H54 (cell line): Measurements from ENCODE around the gene TCTN3.

Source experiments
- DNase-seq: peaks from one replicate; pipeline ENCODE4 v3.0.0; 2011; ENCODE audit warnings: low spot score, mixed read lengths; ENCODE audit not compliant: insufficient read length
- FAIRE-seq: peaks from 3 replicates; lab custom pipeline; 2011; peaks lifted over from hg19 to GRCh38; lab: Jason Lieb, UNC
- POLR2A ChIP-seq: IDR thresholded peaks from 2 replicates; pipeline ENCODE4 v1.6.1; 2011; ENCODE audit warnings: low read depth, mild to moderate bottlenecking, low read length

Gene TCTN3

DNA sequence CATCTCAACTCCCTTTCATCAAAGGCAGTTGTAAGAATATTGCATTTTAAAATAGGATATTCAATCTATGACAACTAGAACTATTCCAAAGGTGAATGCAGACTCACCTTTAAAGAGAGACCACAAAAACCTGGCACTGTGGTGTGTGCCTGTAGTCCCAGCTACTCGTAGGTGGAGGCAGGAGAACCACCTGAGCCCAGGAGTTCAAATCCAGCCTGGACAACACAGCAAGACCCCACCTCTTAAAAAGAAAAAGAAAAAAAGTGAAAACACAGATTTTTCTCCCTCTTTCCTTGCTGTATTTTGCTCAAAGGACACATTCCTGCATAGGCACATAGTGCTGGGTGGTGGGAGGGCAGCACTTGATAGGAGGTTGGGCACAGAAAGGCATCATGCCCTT lies 36.5 kb downstream of the TCTN3 start:
- DNase-seq = no peak
- FAIRE-seq = no peak
- TF ChIP-seq POLR2A = no peak

DNA sequence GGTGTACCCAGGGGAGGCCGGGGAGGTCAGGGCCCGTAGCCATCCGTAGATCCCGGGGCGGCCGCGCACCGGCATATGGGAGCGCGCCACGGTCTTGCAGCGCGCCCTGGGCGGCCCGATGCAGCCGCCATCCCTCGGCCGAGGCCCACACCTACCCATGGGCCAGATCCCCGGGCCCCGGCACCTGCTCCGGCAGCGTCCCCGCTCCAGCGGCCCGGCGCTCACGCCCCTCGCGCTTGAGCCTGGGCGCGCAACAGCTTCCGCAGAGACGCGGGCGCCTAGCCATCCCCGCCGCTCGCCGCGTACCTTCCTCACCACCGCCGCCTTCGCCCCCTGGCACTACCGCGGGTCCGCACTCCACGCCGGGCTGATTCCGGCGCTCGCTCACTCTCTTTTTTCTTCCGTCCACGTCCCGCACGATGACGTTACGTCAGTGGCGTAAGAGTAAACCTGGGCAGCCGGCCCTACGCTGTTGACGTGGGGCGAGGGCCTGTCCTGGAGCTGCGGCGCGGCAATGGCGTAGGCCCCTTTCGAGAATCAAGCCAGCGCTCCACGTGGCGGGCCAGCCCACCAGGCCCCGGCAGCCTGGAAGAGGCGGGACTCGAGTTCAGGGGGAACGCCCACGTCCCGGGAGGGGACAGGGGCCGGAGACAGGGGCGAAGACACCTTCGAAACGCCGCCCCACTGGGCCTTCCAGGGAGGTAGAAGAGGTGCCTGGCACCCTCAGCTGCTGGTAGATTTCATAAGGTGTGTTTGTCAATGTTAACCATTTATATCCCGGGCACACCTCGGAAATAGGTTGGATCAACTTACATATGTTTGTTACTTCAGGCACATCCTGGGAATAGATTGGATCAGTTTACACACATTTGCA lies 37.2 kb downstream of the TCTN3 start, which contains the start of gene ALDH18A1:
Gene ALDH18A1, minus strand, starts transcription at position 421 of the 874 bp plus-strand sequence. CDS start 3,334 bp downstream, outside the sequence.
- DNase-seq = peak; percentile 93
- FAIRE-seq = peak; percentile 48
- peak; percentile 93 for TF ChIP-seq POLR2A

DNA sequence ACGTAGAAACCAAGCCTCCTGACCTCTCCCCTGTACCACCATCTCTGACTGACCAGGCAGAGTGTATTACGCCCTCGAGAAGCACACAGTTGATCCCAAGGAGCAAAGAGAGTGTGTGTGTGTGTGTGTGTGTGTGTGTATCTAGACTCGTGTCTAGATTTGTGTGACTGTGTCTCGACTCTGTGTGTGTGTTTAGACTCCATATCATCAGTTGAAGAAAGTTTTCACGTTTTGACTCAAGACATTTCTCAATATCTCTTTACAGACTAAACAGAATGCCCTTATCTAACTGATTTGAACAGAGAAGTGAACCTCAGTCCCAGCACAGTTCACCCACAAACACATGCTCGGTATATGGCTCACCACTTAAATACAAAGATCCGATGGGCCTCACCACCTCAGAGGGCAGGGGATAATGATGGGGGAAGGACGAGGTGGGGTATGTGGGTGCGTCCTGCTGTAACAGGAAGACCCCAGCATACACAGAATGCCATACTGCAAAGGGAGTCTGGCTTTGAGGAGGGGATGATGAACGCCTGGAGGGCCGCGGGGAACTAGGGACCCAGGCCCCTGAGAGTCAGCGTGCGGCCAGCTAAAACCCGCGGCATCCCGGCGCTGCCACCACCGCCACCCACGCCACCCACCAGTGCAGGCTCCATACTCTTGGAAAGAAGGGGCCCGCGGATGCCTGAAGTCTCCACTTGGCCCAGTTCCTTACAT lies 38.0 kb downstream of the TCTN3 start:
- FAIRE-seq (no peak), DNase-seq (peak; percentile 8)
- no peak for TF ChIP-seq POLR2A

DNA sequence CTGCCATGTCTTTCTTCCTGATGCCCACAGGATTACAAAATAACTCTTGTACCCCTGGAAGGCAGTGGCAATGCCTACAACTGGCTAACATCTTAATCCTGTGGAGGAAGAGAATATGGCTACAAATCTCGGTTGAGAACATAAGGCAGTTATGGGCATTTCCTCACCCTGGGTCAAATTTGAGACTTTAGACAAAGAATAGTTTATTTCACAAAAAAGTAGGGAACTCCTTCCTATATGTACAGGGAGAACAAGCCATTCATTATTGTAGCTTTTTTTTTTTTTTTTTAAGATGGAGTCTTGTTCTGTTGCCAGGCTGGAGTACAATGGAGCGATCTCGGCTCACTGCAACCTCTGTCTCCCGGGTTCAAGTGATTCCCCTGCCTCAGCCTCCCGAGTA lies 39.8 kb downstream of the TCTN3 start:
- no peak for TF ChIP-seq POLR2A
- DNase-seq = no peak
- no peak for FAIRE-seq

DNA sequence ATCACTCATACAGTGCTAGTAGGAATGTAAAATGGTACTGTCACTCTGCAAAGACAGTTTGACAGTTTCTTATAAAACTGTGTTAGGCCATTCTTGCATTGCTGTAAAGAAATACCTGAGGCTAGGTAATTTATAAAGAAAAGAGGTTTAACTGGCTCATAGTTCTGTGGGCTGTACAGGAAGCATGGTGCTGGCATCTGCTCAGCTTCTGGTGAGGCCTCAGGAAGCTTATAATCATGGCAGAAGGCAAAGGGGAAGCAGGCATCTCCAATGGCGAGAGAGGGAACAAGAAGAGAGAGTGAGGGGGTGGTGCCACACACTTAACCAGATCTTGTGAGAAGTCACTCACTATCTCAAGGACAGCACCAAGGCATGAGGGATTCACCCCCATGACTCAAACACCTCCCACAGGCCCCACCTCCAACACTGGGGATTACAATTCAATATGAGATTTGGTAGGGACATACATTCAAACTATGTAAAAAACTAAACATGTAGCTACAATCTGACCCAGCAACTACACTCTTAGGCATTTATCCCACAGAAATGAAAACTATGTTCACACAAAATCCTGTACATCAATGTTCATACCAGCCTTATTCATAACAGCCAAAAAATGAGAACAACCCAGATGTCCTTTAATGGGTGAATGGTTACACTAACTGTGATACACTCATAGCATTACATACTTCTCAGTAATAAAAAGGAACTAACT lies 42.2 kb downstream of the TCTN3 start:
- no peak for DNase-seq
- FAIRE-seq = no peak
- no peak for TF ChIP-seq POLR2A

DNA sequence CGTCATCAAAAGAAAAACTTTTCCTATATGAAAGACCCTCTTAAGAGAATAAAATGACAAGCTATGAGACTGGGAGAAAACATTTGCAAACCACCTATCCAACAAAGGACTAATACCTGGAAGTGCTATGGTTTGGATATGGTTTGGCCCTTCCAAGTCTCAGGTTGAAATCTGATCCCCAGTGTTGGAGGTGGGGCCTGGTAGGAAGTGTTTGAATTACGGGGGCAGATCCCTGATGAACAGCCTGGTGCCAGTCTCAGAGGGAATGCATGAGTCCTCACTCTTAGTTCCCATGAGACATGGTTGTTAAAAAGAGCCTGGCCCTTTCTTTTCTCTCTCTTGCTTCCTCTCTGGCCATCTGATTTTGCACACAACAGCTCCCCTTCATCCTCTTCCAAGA lies 43.5 kb downstream of the TCTN3 start:
- no peak for FAIRE-seq
- TF ChIP-seq POLR2A = no peak
- DNase-seq = no peak

DNA sequence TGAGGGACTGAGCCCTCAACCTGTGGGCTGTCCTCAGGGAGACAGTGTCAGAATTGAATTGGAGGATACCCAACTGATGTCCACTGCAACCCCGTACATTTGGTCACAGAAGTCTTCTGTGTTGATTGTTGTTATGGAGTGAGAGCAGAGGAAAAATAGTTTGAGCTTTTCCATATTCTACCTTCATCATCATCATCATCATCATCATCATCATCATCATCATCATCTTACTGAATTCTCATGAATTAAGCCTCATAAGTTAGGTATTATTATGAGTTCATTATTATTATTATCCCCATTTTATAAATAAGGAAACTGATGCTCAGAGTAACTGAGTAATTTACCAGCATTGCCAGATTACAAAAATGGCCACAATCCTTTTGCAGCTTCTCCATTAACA lies 45.6 kb downstream of the TCTN3 start:
- DNase-seq (no peak), FAIRE-seq (no peak)
- TF ChIP-seq POLR2A = no peak

DNA sequence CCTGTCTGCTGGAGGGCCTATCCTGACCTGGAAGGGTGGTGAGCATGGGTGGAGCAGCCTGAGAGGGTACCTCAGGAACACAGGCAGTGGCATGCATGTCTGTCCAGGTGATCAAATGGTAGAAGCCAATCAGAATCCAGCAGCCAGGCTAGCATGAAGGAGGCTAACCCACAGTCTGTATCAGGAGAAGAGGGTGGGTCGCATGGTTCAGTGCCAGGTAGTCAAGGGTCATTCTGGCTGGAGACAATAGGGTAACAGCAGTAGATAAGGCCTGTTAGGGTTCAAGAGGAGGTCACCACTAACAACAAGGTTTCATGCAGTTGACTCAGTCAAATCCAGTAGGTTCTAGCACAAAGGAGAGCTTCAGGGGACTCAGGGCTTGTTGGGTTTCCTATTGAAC lies 47.6 kb downstream of the TCTN3 start:
- DNase-seq (no peak), FAIRE-seq (no peak)
- TF ChIP-seq POLR2A = no peak

DNA sequence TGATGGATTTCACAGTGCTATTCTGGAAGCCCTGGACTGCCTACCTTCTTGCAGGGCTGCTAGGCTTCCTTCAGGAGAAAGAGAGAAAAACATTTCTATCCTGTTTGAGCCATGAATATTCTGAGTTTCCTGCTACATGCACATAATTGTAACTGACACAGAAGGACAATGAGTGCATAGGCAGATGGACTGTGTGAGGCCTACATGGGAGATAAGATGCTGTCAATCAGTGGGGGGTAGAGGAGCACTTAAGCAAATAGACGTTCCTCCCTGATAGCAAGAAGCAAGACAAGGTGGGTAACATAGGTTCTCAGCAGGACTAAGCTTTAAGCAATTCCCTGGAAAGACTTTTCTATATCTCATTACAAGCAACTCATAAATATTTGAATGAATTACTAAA lies 48.8 kb downstream of the TCTN3 start:
- no peak for FAIRE-seq
- no peak for TF ChIP-seq POLR2A
- no peak for DNase-seq

DNA sequence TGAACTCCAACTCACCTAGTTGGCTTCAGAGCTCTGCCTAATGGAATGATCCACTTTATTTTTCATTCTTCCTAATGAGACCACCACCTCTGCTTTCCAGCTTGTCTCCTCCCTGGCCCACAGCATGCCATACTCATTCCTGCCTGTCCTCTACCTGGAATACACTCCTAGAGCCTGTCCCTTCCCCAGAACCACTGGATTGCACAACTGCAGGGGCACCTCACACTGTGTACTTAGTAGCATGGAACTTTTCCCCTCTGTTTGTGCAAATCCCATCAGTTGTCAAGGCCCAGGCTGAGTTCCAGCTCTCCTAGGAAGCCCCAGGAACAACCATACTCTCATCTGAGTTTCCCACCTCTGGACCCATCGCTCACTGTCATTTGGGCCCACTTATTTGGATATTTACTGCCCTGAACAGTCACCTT lies 52.8 kb downstream of the TCTN3 start:
- FAIRE-seq (no peak), DNase-seq (no peak)
- TF ChIP-seq POLR2A = no peak

DNA sequence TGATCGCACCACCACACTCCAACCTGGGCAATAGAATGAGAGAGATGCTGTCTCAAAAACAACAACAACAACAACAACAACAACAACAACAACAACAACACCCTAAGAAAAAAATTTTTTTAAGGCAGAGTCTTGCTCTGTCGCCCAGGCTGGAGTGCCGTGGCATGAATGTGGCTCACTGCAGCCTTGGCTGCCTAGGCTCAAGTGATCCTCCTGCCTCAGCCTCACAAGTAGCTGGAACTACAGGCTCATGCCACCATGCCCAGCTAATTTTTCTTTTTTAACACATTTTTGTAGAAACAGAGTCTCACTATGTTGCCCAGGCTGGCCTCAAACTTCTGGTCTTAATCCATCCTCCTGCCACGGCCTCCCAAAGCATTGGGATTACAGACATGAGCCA lies 55.8 kb downstream of the TCTN3 start:
- no peak for TF ChIP-seq POLR2A
- DNase-seq (no peak), FAIRE-seq (no peak)

DNA sequence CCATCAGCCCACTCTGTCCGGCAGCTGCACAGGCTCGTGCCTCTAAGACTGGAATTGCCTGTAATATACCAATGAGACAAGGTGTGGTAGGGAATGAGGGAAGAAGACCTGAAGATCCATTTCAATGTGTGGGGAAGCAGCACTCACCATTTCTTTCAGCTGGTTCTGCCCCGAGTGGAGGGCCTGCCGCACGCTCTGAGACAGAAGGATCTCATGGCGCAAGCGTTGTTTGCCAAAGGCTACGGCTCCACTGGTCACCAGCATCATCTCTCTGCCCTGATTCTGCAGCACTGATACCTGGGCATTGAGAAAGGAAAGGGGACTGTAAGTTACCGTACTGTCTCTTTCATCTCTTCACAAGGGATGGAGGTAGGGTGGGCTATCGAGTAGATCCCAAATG lies 56.6 kb downstream of the TCTN3 start:
- no peak for TF ChIP-seq POLR2A
- FAIRE-seq (no peak), DNase-seq (no peak)

DNA sequence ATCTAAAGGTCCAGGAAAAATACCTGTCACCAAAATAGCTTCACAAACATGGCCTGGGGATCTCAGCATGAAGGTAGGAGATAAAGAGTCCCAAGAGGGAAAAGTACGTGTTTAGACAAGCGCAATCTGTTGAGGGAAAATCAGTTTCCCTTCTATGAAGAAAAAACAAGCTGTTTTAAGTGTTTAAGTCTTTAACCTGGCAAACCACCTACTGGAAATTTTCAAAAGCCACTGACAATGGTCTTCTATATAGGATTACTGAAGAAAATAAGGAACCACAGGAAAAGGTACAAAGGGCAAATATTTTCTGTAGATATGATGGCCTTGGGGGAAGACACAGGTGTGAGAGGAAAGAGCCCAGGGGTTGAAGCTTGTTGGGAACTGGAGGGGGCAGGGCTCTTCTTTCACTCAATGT lies 58.4 kb downstream of the TCTN3 start:
- FAIRE-seq (no peak), DNase-seq (no peak)
- no peak for TF ChIP-seq POLR2A

DNA sequence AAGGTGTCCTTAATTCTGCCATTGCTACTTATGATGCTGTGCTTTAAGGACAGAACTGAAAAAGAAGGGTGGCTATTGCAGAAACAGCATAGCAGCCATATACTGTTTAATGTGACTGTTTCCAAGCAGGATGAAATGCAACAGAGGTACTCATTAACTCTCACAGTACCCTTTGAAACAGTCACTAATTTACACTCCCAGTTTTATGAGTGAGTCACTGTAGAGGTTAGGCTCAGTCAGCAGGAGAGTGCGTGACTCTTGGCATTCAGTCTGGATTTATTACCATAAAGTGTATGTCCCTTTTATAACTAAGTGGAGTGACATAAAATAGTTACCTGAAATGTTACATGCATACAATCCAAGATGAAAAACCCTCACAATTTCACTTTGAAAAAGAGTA lies 64.9 kb downstream of the TCTN3 start:
- FAIRE-seq = no peak
- TF ChIP-seq POLR2A = no peak
- DNase-seq = no peak
